ENCODE measurements around the gene NAB2.
"Not testable (repeated sequence)": the region's sequence is repeated elsewhere in the genome, so short reads cannot be mapped to it uniquely, and the experiment has no call there.

NAB2 gene

DNA sequence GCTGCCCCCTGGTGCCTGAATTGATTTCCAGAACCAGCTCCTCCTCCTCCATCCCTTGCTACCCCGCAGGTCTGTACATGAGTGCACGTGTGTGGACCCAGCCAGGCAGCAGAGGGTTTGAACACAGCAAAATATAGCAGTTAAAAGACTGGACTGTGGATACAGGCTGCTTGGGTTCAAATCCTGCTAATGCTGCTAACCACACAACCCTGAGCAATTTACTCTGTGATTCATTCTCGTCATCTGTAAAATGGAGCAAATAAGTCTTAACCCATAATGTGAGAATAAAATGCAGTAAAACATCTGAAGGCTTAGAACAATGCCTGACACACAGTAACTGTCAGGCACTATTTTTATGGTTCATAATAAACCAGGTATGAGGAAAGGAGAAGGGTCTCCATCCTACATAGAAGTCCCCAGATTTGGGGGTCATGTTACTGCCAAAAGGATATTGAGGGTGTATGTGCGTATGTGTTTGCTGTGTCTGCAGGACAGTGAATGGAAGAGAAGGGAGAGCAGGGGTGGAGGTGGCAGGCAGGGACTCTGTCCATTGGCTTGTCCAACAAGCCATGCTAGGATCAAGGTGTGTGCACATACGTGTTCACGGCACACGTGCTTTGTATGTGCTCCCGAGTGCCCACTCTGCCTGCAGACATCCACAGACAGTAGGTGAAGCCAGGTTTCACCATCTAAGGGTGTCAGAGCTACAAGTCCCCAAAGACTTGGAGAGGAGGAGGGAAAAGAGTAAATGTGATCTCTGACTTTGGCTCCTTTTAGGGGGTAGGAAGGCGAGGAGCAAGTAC lies 23.8 kb downstream of the NAB2 start:
- DNase-seq, result no peak

DNA sequence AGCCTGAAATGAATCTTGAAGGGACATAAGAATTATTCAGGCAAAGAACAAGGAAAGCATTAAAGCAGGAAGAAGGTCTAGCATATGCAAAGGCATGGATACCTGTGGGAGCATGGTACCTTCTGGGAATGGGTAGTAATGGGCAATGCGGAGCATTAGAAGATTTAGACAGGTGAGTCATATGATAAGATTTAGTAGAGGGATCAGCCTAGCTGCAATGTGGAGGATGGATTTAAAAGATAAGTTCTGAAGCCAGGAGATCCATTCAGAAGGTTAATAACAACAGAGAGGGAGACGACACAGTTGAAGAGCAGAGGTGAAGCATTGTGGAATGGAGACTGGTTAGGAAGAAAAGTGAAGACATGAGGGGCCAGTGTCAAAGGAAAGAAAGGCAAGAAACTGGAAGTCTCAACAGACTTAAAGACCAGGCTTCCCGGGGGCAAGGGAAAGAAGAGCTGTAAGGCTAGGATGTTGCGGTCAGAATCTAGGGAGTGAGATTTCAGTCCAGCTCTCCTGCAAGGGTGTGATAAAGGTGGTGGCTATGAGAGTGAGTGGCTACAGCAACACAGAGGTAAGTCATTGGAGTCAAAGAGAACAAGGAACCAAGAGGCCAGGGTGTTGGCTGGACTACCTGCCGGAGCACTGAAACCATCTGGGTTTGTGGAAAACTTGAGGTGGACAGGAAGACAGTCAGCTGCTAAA lies 27.8 kb downstream of the NAB2 start:
- no peak for DNase-seq

DNA sequence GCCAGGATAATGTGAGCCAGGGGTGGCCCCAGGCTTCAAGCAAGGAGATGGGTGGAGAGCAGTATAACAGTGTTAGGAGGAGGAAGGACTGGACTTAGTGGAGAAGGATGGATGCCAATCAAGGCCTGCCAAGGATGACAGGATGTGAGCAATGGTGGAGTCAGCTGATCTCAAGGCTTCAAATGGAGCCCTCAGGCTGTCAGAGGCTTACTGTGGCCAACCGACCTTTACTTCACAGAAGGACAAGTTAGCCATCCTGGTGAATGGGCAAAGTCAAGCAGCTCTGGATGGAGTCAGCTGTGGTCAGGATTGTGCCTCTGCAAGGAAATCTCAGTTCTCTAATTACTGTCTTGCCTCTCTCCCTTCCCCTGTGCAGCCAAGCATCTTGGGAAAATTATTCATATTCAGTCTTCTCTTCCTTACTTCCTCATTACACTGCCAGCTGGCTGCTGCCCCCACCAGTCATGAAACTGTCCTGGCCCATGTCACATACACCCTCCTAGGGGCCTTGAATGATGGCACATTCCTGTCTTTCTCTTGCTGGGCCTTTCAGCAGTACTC lies 29.9 kb downstream of the NAB2 start:
- DNase-seq, result no peak

DNA sequence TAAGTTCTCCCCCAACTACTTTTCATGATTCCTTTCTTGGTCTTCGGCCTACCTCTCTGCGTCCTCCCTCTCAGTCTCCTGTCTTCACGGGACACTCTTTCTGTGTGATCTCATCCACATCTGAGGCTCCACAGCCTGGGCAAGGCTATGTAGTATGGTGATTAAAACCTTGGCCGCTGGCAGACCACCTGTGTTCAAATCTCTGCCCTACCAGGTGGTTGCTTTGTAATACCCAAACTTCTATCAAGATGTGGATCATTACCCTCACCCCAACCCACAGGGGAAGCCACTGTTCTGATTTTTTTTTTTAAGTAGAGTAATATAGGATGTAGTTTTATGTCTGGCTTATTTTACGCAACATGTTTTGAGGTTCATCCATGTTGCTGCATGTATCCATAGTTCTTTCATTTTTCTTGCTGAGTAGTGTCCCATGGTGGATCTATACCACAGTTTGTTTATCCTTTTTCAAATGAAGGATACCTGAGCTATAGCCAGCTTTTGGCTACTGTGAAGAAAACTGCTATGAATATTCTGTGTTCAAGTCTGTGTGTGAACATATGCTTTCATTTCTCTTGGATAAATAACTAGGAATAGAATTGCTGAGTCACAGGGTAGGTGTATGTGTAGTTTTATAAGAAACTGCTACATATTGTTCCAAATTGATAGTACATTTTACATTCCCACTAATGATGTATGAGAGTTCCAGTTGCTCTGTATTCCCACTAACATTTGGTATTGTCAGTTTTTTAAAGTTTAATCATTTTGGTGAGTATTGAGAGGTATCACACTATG lies 30.6 kb downstream of the NAB2 start:
- DNase-seq, result no peak

DNA sequence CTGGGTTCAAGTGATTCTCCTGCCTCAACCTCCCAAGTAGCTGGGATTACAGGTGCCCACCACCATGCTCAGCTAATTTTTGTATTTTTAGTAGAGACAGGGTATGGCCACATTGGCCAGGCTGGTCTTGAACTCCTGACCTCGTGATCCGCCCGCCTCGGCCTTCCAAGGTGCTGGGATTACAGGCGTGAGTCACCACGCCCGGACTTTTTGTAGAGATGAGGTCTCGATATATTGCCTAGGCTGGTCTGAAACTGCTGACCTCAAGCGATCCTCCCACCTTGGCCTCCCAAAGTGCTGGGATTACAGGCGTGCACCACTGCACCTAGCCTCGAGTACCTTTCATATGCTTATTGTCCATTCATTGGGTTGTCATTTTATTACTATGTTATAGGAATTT lies 31.8 kb downstream of the NAB2 start:
- not testable (repeated sequence) for DNase-seq

DNA sequence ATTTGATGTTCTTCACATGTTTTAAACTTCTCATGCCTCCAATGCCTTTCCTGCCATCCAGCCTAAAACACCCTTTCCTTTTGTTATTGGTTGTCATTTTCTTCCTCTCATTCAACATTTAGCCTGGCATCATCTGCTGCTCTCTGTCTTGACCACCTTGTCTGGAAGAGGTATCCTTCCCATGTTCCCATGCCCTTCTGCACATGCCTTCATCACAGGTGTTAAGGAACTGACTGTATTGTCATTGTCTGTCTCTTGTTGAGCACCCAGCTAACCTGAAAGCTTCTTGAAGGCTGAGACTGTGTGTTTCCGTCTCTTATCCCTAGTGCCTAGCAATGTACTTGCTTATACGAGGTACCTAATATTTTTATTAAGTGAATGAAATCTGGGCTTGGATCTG lies 34.9 kb downstream of the NAB2 start:
- DNase-seq, result no peak

DNA sequence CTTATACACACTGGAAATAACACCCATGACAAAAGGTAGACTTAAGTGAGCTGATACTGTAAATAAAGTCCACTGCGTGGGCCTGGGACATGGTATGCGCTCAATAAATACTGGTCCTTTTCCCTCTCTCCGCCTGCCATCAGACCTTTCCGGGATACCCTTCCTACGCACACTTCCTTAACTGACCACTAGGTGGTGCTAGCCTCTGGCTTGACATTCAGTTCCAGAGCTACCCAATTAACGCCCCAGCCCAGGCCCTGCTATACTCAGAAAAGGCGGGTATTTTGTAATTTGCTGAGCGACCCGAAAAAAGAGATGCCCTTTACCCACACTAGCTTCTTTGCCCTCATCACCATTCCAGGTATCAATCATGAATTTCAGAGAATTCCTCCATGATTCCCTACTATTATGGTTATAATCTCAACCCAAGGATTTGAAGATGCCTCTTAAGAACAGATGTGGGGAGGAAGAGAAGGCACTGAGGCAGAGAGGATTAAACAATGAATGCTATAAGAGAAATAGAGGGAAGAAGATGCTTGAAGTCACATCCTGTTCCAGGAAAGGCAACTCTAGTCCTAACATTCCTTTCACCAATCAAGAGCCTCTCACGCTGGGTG lies 35.5 kb downstream of the NAB2 start:
- DNase-seq, result peak; percentile 71

DNA sequence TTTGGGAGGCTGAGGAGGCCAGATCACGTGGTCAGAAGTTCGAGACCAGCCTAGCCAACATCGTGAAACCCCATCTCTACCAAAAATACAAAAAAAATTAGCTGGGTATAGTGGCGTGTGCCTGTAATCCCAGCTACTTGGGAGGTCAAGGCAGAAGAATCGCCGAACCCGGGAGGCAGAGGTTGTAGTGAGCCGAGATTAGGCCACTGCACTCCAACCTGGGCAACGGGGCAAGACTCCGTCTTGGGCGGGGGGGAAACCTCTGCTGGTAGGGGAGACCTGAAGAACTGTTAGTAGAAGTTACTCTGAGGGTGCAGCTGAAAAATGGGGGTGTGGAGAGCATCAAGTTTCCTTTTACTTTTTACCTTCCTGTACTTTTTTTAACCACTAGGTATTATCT lies 37.1 kb downstream of the NAB2 start:
- no peak for DNase-seq

DNA sequence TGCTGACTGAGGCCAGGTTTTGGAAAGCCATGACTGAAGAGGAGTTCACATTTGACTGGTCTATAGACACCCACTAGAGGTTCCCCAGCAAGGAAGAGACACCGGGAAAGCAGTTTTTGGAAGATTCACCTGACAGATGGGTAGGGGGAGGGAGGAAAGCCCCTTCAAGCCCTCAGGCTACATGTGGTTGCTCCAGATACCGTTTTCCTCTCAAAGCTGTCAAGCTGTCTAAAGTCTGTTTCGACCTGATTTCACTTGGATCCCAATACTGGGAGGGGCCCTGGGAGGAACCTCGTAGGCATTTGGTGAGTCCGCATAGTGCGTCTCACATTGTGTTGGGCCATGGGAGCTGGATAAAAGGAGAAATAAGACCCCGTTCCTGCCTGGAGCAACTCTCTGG lies 37.6 kb downstream of the NAB2 start:
- DNase-seq, result no peak

DNA sequence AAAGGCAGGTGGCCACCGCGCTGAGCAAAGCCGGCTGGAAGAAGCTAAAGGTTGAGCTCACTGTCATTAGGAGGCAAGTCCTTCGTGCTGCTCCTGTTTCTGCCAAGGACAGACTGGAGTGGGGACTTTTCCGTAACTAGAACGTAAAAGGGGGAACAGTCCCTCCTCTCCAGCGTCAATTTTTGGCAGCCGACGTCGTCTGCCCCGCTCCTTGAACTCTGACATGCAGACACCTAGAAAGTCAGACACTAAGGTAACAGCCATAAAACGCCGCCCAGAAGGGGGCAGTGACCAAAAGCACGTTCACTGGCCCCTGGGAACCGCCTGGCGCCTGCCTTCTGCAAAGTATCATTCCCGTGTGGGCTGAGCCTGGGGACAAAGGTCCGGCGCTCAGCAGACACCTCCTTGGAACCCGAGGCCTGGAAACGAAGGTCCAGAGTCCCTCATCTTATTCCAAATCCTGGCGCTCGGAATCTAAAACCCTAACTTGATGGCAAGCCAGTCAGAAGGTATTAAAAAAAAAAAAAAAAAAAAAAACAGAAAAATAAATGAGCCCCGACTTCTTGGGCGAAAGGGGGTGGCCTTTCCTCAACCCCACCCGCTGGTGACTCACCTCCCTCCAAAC lies 38.3 kb downstream of the NAB2 start:
- peak; percentile 31 for DNase-seq

DNA sequence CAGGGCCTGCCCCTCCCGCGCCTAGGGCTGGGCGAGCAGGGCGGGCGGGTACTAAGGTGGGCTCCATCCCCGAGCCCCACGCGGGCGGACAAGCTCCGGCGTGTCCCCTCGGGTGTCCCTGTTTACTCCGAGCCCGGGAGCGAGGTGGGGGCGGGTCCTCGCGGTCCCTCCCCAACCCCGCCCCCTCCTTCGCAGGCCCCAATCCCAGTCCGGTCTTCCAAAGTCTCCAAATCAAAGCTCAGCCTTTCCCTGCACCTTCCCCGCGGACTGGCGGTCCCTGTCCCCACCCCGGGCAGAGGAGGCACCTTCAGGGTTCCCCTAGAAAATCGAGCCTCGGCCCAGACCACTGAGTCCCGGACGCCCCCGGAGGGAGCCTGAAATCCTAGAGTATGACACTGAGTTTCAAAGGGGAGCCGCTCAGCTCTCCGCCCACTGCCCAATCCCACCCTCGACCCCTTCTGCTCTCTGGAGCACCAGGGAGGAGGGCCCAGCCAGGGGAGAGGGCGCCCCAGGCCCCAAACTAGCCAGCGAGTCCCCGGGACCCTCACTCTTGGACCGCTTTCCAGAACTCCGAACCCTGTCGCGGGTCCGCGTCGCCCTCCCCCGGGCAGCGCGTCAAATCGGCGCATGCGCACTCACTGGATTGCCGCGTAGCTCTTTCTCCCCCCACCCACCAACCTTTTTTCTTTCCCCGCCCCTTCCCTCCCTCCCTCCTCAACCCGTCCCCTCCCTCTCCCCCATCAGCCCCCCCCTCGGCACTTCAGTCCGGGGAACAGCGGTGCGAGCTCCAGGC lies 39.0 kb downstream of the NAB2 start, which contains the start of gene LRP1:
TSS of gene LRP1 (plus strand) at position 758 of the 793 bp plus-strand sequence. CDS start 482 bp downstream, outside the sequence.
- DNase-seq, result peak; percentile 79

DNA sequence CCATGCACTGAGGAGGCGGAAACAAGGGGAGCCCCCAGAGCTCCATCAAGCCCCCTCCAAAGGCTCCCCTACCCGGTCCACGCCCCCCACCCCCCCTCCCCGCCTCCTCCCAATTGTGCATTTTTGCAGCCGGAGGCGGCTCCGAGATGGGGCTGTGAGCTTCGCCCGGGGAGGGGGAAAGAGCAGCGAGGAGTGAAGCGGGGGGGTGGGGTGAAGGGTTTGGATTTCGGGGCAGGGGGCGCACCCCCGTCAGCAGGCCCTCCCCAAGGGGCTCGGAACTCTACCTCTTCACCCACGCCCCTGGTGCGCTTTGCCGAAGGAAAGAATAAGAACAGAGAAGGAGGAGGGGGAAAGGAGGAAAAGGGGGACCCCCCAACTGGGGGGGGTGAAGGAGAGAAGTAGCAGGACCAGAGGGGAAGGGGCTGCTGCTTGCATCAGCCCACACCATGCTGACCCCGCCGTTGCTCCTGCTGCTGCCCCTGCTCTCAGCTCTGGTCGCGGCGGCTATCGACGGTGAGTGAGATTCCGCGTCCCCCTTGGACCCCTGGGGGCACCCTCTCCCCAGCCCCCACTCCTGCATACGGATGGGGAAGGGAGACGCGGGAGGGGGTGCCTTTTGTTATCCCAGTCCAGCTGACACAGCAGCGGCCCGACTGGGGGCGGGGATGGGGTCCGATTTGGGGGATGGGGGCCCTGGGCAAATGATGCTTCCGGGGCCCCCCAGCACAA lies 39.8 kb downstream of the NAB2 start:
- no peak for DNase-seq

DNA sequence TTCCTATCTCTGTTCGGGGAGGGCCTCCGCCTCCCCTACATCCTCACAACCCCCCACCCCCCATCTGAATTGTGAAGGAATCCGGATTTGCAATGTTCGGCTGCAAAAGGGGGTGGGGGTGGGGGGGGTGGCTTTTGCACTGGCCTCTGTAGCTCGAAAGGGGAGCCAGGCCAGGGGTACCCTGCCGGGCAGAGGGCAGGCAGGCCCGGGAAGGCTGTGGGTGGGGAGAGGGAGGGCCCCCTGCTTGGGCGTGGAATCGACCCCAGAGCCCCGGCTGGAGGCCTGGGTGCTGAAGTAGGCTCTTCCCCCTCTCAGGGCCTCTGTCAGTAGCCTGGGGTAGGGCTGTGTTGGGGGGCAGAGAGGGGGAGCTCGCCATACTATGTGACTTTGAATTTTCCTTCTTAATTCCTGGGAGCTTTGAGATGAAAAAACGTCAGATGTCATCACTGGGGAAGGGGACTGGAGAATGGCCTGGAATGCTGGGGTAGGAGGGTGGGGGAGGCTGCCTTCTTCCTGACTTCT lies 40.5 kb downstream of the NAB2 start:
- DNase-seq, result no peak

DNA sequence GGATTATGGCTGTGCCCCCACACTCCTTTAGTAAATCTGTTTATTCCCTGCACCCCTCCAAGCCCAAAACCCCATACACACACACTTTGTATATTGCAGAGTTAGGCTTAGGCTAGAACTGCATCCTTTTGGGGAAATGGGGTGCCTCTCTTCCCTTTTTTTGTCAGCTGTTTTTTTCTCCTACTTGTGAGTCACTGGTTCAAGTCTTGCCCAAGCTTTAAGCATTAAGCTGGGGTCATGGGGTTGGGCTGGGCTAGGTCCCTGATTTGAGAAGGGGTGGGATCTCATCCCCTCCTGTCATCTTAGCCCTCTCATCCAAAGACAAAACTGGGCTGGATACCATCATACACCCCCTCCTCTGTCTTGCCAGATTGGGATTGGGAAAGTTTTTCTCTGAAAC lies 41.0 kb downstream of the NAB2 start:
- no peak for DNase-seq

DNA sequence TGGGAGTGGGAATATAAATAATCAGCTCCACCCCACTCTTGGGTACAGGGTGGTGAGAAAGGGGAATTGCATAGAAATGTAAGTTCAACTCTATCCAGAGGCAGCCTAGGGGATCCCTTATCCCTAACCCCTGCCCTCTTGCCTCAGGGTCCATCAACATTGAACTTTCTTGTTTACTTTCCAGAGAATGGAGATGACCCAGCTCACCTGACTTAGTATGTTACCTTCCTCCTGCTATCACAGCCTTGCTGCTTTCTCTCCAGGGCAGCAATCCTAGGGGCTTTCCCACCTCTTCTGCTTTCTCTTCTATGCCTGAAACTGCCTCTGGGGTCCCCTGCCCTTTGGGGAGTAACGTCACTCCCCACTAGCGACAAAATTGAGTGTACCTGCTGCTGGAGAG lies 42.0 kb downstream of the NAB2 start:
- DNase-seq, result no peak

DNA sequence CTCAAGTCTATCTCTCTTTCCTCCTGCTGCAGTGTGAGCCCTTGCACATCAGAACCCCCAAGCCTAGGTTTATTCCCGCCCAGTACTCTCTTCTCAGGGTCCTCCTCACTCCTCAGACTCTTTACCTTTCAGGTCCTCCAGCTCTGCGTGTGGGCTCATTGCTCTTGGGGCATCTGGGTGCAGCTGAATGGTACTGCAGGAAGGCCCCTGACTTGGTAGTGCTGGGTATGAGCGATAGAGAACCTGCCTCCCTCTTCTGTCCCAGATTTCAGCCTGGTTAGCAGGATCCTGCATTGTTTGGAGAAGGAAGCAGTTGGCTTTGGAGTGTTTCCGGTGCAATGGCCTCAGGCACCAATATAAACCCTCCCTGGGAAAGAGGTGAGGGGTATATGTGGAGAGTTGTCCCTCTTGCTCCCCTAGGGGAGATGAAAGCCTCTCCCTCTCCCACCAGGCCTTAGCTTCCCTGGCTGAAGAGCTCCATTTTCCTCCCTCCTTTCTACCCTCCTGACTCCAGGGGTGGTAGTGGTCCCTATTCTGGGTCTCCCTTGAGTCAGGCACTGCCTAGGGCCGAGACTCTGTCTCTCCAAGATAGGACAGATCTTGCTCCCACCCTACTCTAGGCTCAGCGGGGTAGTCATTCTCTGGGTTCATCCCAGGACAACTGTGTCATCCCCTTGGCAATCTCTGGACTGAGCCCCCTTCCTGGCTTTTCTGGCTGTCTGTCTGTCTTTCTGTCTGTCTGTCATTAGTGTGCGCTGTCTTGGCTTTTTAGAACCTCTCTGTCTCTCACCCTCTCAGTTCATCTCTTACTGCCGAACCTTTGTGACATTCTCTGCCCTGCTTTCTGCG lies 43.2 kb downstream of the NAB2 start:
- DNase-seq, result no peak

DNA sequence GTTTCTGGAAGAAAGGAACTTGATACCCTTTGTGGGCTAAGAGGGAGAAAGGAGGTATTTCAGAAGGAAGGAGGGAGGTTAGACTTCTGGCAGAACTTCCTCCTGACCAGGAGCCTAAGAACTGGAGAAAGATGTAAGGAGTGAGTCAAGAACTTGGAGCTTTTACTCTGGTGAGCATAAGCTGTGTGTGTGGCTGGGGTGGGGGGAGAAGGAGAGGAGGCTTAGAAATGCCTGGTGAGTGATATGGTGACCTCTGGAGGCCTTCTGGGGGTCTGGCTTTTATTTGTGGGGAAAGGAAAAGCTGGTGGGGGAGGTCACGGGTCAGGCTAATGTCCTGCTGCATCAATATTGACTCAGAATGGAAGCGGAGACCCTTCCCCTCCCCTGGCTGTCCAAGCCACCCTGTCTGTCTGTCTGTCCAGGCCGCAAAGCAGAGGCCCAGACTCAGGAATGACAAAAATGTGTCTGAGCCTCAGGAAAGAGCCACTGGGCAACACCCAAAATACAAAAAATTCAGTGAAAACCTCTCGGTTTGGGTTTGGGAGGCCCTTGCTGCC lies 44.2 kb downstream of the NAB2 start:
- DNase-seq, result no peak

DNA sequence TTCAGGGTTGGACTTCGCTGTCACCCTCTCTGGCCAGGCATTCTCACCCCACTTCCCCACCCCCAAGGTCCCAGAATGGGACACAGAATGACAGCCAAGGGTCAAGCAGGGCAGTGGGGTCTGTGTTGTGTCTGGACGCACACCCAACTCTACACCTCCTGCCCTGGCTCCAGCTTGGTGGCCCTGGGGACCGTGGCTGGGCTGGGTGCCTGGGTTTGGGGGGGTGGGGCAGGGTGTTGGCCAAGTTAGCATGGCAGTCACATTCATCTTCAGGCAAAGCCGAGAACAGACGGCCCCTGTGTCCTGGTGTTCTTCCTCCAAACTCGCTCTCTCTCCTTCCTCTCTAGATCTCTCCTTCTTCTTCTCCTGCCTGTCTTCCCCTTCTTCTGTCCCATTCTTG lies 45.0 kb downstream of the NAB2 start:
- DNase-seq, result no peak

DNA sequence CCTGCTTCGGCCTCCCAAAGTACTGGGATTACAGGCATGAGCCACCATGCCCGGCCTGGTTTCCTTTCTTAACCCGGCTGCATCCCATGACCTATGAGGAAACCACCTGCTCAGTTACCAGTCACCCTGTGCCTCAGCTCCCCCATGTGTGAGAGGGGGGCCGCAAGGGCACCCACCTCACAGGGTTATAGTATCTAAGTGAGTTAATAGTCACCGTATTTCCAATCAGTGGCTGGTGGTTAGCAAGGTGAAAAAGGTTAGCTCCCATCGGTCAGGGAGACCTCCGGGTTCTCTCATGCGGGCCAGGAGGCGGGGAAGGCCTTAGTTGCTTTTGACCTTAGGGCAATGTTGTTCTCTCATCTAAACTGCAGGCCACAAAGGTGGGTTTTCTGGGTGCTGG lies 46.0 kb downstream of the NAB2 start:
- DNase-seq, result no peak
